SHP77 (cell line): ENCODE results near the gene TEX2.
"Not testable (repeated sequence)": the region's sequence is repeated elsewhere in the genome, so short reads cannot be mapped to it uniquely, and the experiment has no call there.

Source experiments
- DNase-seq, 2 experiments: peaks; one replicate each; lab custom pipeline; 2025; lab: John Stamatoyannopoulos, UW

The TEX2 gene

GRCh38 chr17:64240261-64240740 is 22.8 kb downstream of the TEX2 start:
- no peak for DNase-seq

GRCh38 chr17:64238449-64238848 is 24.6 kb downstream of the TEX2 start:
- DNase-seq: not testable (repeated sequence)

GRCh38 chr17:64236827-64237403 is 26.1 kb downstream of the TEX2 start:
- DNase-seq: no peak

GRCh38 chr17:64234961-64235360 is 28.1 kb downstream of the TEX2 start:
- DNase-seq: no peak

- DNase-seq: no peak
Observed at GRCh38 chr17:64232466-64233262, 30.4 kb downstream of the TEX2 start.

DNA sequence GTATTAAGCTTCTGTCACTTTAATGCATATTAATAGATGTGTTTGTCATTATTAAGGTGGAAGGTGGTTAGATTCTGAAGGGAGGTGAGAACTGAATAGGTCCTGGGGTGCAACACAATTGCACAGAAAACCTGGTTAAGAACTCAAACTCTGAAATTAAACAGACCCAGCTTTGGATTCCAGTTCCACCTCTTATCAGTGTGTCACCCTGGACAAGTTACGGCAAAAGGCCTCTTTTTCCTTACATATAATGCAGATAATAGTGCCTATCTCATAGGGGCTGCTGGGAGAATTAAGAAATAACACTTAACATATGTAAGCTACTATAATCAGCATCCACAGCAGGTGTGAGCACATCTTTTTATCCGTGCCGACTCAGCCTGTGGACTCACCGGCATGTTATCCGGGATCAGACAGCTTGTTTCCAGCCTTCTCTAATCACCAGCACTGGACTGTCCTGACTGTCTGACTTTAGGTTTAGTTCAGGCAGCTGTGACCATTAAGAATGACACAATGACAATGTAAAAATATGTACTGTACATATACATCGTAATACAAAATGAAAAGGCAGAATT is 31.4 kb downstream of the TEX2 start:
- DNase-seq: no peak

DNA sequence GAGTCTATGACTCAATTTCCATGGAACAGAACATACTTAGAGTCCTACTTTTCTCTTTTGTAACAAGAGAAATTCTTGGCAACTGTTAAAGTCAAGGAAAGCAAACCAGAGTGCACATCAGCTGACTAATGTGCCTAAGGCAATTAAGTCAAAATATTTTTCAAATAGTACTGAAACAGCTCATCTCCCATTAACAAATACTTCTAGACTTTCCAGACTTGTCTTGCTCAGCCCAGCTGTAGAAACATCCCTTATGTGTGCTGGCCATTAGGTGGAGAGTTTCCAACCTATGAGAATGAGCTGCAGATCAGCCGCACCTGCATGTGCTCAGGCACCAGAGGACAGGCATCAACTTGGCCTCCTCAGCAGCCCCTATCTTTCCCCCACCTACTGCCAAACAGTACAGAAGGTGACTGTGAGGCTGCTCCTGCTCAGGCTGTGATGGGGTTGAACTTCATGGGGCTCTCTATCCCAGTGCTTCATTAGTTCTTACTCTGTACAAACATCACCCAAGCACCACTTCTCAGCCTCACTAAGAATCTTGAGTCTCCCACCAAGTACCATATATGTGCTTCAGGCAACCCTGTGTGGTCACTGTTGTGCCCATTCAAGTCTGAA is 32.2 kb downstream of the TEX2 start:
- DNase-seq: no peak

DNA sequence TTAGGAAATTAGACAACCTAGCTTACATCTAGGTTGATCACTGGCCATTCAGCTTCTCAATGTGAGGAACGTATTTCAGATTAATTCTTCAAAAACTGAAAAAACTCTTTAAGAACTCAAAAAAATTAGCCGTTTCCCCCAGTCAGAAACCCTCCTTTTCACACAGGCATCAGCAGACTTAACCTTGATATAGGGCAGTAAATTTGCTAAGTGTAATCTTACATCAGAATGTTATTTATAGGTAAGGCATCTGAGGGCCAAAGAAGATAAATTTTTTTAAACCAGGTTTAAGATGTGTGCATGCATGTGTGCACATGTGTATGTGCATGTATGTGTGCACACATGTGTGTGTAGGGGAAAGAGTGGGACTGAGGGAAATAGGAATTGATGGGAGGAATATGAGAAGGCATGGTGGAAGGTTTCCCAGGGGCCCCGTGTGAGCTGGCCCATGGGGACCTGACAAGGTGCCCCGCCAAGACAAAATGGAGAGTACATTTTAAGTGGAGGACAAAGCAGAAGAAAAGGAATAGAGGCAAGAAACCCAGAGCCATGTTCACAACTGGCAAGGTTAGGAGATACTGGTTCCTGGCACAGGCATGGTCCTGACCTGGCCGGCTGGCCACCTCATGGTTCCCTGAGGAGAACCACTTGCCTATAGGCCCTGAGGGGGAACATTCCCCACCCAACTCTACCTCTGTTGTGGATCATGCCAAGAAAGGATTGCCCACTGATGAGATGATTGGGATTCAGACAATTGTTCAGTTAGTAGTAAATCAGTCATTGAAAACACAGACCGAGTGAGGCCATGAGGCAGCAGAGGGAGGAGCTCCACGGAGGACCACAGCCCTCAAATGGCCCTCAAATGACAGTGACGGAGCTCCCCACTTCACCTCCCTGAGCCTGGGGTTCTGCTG is 33.0 kb downstream of the TEX2 start:
- DNase-seq: no peak

GRCh38 chr17:64226132-64226531 is 36.9 kb downstream of the TEX2 start:
- DNase-seq: no peak

- no peak for DNase-seq
Observed at GRCh38 chr17:64225410-64225809, 37.6 kb downstream of the TEX2 start.

DNA sequence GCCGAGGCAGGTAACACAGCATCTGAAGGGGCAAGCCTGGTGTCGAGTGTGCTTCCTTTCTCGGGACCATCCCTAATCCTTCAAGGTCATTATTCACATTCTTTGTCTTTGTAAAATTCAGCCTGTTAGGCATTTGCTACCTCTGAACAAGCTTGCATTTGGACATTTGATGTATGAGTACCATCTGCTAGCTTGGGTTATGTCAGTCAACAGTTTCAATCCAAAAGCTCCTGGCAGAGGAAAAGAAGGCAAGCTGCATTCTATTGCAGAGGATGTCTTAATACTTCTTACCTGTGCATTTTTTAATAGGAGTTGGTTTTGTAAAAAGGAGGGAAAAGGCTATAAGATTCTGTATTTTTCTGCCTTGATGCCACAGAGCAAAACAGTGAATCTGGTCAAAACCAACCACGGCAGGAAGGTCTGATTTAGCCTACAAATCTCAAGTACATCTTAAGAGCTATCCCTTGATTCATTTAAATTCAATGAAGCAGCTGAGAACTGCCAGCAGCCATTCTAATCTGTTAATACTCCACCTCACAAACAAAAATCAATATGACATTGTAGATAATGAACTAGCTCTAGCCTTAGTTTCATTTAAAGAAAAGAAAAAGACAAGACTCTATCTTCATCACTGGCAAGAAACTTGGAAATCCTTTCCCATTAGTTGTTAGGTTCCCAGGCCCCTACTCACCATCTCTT is 39.0 kb downstream of the TEX2 start:
- no peak for DNase-seq

- DNase-seq: no peak
Observed at GRCh38 chr17:64223283-64223682, 39.8 kb downstream of the TEX2 start.

- DNase-seq: no peak
Observed at GRCh38 chr17:64221679-64222078, 41.4 kb downstream of the TEX2 start.

DNA sequence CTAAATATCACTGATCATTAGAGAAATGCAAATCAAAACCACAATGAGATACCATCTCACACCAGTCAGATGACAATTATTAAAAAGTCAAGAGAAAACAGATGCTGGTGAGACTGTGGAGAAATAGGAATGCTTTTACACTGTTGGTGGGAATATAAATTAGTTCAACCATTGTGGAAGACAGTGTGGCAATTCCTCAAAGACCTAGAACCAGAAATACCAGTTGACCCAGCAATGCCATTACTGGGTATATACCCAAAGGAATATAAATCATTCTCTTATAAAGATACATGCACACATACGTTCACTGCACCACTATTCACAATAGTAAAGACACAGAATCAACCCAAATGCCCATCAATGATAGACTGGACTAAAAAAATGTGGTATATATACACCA is 42.5 kb downstream of the TEX2 start:
- not testable (repeated sequence) for DNase-seq

GRCh38 chr17:64219571-64219970 is 43.5 kb downstream of the TEX2 start:
- DNase-seq: no peak

DNA sequence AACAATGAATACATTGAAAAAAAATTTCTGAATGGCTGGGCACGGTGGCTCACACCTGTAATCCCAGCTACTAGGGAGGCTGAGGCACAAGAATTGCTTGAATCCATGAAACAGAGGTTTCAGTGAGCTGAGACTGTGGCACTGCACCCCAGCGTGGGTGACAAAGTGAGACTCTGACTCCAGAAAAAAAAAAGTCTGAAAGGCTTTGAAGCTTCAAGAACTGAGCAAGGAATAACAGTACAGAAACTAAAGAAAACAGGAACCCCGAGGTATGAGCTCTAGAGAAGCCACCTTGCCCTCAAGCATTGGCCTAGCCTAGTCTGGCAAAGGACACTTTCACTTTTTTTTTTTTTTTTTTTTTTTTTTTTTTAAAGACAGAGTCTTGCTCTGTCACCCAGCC is 45.0 kb downstream of the TEX2 start:
- no peak for DNase-seq

DNA sequence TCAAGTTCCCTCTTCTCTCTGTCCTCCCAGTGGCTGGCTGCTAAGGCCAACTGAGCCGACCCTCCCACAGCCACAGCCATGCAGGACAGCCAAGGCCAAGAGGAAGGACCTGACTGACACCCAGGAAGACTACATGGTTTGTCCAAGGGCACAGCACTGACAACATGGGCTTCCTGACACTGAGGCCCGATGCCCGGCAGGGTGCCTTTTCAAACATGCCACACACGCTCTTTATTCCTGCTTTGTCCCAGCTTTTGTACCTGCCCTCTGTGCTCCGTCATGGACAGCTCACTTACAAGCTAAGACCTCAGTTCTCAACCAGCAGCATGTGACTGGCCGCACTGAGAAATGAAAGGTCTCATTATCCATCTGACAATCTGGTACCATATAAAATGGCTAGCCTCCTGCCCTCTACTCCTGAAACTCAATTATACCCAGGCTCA is 45.8 kb downstream of the TEX2 start:
- DNase-seq: no peak

GRCh38 chr17:64216338-64217248 is 46.5 kb downstream of the TEX2 start:
- DNase-seq: peak in 1 of 2 experiments; percentile 25

GRCh38 chr17:64216000-64216337 is 47.1 kb downstream of the TEX2 start:
- DNase-seq: no peak

DNA sequence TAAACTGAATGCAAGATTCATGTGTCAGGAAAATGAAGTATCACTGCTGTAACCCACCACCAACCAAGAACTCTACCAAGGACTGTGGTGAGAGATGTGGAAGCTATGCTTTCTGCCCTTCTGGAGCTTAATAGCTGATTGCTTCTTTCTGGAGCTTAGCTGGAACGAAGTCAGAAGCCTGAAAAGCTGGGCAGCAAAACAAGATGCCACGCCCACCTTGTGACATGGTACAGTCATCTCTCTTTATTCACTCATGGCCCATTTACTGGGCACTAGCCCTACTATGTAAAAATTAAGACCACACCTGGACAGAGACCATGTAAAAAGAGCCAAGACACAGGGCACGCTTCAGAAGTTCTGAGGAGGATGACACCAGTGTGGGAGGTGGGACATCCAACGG is 48.1 kb downstream of the TEX2 start:
- DNase-seq: no peak
